K562 (cell line): ENCODE data around the gene CDK5R2. TPM values are rescaled to one million over a fixed set of nuclear protein-coding genes. Genes with fewer than 3 reads are reported as not detected.

Source experiments
- CTCF ChIP-seq, 3 experiments: IDR thresholded peaks in 2 of 3; conservative IDR thresholded peaks in 1 of 3; 2 replicates each; pipeline ENCODE4 v1.5.1; 2011 to 2012; ENCODE audit warnings: low read length in 3 of 3, mild to moderate bottlenecking in 3 of 3, control low read depth in 2 of 3, improper control_type of control experiment in 1 of 3, inconsistent platforms in 1 of 3, low read depth in 1 of 3, mixed read lengths in 1 of 3, moderate library complexity in 1 of 3; ENCODE audit not compliant: insufficient read depth in 2 of 3
- CXXC5 ChIP-seq: fragments of 250-450 bp; sonication (Bioruptor Pico); IDR thresholded peaks from 2 replicates; pipeline ENCODE4 v1.8.0; 2022; ENCODE audit warnings: inconsistent platforms, mild to moderate bottlenecking, moderate library complexity
- FOXK2 ChIP-seq, 2 experiments: fragments of 450-650 bp; IDR thresholded peaks in 1 of 2; conservative IDR thresholded peaks in 1 of 2; 2 replicates each; pipeline ENCODE4 v1.6.1; 2016; ENCODE audit warnings: low read depth in 2 of 2, mild to moderate bottlenecking in 1 of 2
- PHF8 ChIP-seq: fragments of 200-600 bp; sonication (generic); IDR thresholded peaks from 2 replicates; pipeline ENCODE4 v1.6.1; 2012; ENCODE audit warnings: mixed run types, mild to moderate bottlenecking, inconsistent platforms, low read length, moderate library complexity, borderline replicate concordance
- RNF219 ChIP-seq: fragments of 250-450 bp; sonication (Bioruptor Pico); IDR thresholded peaks from 2 replicates; pipeline ENCODE4 v1.5.0; 2022; ENCODE audit warnings: mild to moderate bottlenecking
- THRAP3 ChIP-seq: fragments of 450-650 bp; IDR thresholded peaks from 2 replicates; pipeline ENCODE4 v1.6.1; 2016; ENCODE audit warnings: mild to moderate bottlenecking, inconsistent platforms, borderline replicate concordance
- ZBTB7A ChIP-seq: IDR thresholded peaks from 2 replicates; pipeline ENCODE4 v1.6.1; 2011; ENCODE audit warnings: low read depth, mild to moderate bottlenecking, low read length, moderate library complexity, borderline replicate concordance; ENCODE audit not compliant: control insufficient read depth
- ZNF143 ChIP-seq: sonication (generic); formaldehyde crosslinking; IDR thresholded peaks from 2 replicates; pipeline ENCODE4 v1.9.0; 2022; ENCODE audit warnings: mild to moderate bottlenecking, missing genetic modification reagents
- polyA plus RNA-seq, 8 experiments: library from polyadenylated mRNA; depleted of rRNA in 4 of 8; stranded (reverse) in 5 of 8; unstranded in 3 of 8; fragments of >200 nt; fragmentation: Nextera tagmentation in 2 of 8; fragmentation: Illumina TruSeq in 1 of 8; extraction: Ambion mirVana in 2 of 8; extraction: Trizol in 1 of 8; gene quantifications; 2 replicates each; pipeline versions ENCODE4 v1.2.1 to v1.2.3, GENCODE V29; 2011 to 2014; ENCODE audit warnings: inconsistent platforms in 1 of 8, missing spikeins in 1 of 8
- total RNA-seq, 7 experiments: library from RNA; depleted of rRNA in 6 of 7; stranded (reverse); fragments of >200 nt in 6 of 7; fragmentation: Illumina TruSeq in 2 of 7; extraction: Trizol in 2 of 7; gene quantifications; 2 replicates each; pipeline versions ENCODE4 v1.2.1 to v1.2.3, GENCODE V29; 2011 to 2021; ENCODE audit warnings: low replicate concordance in 1 of 7

CDK5R2 gene
- total and polyA plus RNA-seq, 9 of the 15 experiments (the other 6 are each of a cell fraction or from before 2014, with no cell fraction given): 0.09 TPM; not detected in 8

- TF ChIP-seq RNF219 (CRISPR knock-in tag) (no peak), ZNF143 (CRISPR knock-in tag) (no peak), CTCF (IDR thresholded peaks at IDR 0.05 in 2 of 3, conservative IDR thresholded peaks at IDR 0.05 in 1 of 3; ENCODE audit: insufficient read depth in 2 of 3, low read depth in 1 of 3, low read length in 3 of 3) (peak; percentile 81 to 89 (median 84)), ZBTB7A (no peak), THRAP3 (no peak), FOXK2 (conservative IDR thresholded peaks at IDR 0.05 in 1 of 2, IDR thresholded peaks at IDR 0.05 in 1 of 2; ENCODE audit: low read depth in 2 of 2) (peak; percentile 11 to 40; a peak in 2 of 4 replicates), PHF8 (peak; percentile 79; the same call in 1 of the 2 replicates), CXXC5 (peak; percentile 69)
Observed at GRCh38 chr2:218995972-218996711, 36.7 kb downstream of the CDK5R2 start (continued).
